Posterior vena cava (tissue), 2 donors: ENCODE measurements around the gene GGPS1. TPM values are rescaled to one million over a fixed set of nuclear protein-coding genes. Genes with fewer than 3 reads are reported as not detected.
"Not testable (repeated sequence)": the region's sequence is repeated elsewhere in the genome, so short reads cannot be mapped to it uniquely, and the experiment has no call there.

Experiments used
- DNase-seq: peaks from one replicate; pipeline ENCODE4 v3.0.0-alpha.2; 2020; ENCODE audit warnings: low spot score
- intact Hi-C, 2 donors: fragments of 100-400 bp; cut with DNase I; formaldehyde crosslinking; loops; one replicate each; pipeline versions ENCODE4 v1.14.1 to v1.14.2; 2022 to 2023
- total RNA-seq, 2 donors: library from RNA; stranded (reverse); fragmentation: NEBNext Ultra II Directional; extraction: Animal tissue kit (Norgen Biotek cat#: 25700); gene quantifications; one replicate each; pipeline ENCODE4 v1.2.1, GENCODE V29; 2021
- donor health status: DM: yes; HTN: yes; CAD: no.
- donor health status: DM: yes; HTN: yes; CAD: no.

Gene GGPS1
- total RNA-seq, 2 donors from 2014 or later, result 30.8 to 36.9 TPM

DNA sequence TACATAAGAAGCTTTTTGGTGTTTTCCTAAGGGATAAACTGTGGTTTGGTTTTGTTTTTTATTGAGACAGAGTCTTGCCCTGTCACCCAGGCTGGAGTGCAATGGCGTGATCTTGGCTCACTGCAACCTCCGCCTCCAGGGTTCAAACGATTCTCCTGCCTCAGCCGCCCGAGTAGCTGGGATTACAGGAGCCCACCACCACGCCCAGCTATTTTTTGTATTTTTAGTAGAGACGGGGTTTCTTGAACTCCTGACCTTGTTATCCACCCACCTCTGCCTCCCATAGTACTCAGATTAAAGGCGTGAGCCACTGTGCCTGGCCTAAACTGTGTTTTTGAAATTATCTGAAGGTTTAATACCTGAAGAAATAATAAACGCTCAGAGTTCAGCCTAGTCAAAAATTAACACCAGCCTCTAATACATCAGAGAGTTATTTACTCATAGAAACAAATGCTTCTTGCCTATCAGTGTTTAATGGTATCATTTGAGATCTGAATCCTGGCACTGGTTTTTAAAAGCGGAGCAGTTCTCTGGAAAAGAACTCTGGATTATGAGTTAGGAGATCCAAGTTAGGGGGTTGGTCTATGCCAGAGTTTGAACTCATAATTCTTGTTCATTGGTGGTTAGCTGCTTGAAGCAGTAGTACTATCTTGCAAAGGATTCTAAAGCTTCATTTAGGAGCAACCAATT is 29.1 kb upstream of the GGPS1 start:
- intact Hi-C loops, result no loop called here
- DNase-seq, result no peak

DNA sequence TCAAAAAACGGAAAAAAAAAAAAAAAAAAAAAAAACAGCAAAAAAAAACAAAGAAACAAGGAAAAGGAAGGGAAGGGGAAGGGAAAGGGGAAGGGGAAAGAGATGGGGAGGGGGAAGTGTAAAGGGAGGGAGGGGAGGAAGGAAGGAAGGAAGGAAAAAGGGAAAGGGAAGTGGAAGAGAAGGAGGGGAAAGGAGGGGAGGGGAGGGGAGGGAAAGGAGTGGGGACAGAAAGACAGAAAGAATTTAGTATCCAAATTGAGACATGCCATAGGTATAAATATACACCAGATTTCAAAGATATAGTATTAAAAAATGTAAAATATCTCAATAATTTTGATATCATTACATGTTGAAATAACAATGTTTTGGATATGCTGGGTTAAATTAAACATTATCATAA is 26.2 kb upstream of the GGPS1 start:
- intact Hi-C loops, result no loop called here
- DNase-seq, result no peak

DNA sequence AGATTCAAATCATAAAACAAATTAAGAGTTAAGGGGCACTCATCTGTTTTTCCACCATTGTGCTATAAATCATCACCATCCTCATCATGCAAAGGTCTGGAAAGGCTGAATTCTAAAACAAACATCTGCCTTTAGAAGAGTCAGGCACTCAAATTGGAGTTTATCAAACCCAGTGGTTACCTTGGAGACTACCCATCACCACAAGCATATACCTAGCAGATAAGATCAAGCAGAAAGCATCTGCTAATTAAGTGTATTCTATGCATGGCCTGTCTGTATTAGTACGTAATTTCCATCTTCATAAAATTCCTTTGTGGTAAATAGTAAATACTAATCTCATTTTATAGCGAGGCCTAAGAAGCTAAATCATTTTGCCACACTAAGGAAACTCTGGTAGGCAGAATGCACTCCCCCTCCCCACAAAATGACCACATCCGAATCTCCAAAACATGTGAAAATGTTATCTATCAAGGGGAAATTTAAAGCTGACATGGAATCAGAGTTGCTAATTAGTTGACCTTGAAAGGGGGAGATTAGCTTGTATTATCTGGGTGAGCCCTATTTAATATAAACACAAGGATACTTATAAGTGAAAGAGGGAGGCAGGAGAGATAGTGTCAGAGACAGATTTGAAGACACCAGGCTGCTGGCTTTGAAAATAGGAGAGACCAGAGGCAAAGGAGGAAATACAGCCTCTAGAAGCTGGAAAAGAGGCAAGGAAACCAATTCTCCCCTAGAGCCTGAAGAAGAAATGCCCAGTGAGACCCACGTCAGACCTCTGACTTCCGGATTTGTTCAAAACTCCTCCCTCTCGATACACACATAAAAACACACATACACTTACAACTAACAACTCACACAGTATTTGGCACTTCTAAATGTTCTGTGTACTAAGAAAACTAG is 23.6 kb upstream of the GGPS1 start:
- DNase-seq, result no peak
- intact Hi-C loops, result no loop called here

DNA sequence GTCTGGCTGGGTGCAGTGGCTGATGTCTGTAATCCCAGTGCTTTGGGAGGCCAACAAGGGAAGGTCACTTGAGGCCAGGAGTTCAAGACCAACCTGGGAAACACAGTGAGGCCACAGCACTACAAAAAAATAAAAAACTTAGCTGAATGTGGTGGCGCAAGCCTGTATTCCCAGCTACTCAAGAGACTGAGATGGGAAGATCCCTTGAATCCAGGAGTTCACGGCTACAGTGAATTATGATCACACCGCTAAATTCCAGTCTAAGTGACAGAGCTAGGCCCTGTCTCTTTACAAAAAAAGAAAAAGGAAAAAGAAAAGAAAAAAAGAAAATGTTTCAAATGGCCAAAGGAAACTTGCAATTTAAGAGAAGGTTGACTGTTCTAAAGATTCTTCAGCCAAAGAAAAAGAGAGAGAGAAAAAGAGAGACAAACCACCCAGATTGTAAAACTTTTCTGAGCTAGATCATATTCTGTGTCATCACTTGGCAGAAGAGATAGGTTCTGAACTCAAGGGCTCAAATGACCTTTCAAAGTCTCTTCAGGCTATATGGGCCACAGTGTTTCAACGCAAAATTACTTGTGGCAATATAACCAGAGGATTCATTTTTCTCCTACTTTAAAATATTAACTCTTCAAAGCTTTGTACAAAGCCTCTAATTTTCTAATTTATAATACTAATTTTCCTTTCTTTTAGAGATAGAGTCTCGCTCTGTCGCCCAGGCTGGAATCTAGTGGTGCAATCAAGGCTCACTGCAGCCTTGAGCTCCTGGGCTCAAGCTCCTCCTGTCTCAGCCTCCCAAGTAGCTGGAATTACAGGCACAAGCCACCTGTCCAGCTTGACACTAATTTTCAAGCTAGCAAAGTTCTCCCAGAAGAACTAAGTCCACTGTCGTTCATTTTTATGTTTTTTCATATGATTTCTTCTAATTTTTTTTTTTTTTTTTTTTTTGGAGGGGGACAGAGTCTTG is 20.9 kb upstream of the GGPS1 start:
- no peak for DNase-seq

DNA sequence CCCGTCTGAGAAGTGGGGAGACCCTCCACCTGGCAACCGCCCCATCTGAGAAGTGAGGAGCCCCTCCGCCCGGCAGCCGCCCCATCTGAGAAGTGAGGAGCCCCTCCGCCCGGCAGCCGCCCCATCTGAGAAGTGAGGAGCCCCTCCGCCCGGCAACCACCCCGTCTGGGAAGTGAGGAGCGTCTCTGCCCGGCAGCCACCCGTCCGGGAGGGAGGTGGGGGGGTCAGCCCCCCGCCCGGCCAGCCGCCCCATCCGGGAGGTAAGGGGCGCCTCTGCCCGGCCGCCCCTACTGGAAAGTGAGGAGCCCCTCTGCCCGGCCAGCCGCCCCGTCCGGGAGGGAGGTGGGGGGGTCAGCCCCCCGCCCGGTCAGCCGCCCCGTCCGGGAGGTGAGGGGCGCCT is 19.2 kb upstream of the GGPS1 start:
- intact Hi-C loops, DNase-seq: not testable (repeated sequence)

More for the DNA sequence above, 20.9 kb upstream of the GGPS1 start:
- intact Hi-C loops, result no loop called here

DNA sequence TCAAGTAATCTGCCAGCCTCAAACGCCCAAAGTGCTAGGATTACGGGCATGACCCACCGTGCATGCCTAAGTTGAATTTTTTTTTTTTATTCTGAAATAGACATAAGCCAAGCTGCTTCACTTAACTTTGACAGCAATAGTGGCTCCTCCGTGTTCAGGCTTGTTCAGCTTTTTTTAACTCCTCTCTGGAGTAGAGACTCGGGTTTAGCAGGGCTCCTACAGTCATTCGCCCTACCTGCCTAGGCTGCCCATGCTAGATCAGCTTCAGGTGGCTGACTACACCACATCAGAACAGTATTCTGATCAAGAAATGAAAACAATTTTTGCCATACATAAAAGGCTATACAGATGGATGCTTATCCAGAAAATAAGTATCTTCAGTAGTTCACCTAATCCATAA is 15.1 kb upstream of the GGPS1 start:
- intact Hi-C loops, result no loop called here
- DNase-seq, result no peak

DNA sequence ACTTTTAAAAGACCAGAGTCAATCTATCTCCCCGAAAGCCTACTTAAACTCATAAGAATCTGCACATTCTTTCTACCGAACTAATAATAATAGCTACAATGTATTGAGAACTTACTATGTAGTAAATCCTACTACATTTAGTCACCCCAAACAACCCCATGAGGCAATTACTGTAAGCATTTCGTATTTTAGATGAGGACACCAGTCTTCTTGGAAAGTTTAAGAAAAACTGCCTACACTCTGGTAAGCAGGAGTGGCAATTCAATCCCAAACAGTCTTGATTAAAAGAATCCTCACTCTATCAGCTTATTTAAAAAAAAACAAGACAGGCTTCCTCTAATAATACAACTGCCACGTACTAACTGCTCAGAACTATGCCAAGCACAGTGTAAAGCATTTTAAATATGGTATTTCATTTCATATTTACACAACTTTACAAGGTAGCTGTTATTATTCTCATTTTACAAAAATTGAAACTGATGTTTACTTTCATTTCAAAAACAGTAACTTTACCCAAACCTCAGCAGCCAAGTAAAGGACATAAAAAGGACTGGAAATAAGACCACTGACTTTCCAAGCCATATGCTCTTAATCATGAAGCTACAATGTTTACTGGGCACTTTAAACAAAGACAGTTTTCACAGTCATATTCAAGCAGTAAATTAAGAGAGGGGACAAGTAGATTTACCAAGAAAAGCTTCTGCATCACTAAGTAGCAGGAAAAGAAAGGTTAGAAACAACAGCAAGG is 14.3 kb upstream of the GGPS1 start:
- DNase-seq, result no peak
- intact Hi-C loops, result no loop called here

DNA sequence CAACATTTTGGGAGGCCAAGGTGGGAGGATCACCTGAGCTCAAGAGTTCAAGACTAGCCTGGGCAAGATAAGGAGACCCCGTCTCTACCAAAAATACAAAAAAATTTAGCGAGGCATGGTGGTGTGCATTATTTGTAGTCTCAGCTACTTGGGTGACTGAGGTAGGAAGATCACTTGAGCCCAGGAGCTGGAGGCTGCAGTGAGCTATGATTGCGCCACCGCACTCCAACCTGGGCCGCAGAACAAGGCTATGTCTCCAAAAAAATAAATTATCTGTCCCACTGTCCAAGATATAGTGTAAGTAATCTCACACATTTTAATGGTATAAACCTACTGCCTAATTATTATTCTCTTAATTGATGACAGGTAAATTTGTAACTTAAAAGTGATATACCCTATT is 13.2 kb upstream of the GGPS1 start:
- intact Hi-C loops, result no loop called here
- no peak for DNase-seq

DNA sequence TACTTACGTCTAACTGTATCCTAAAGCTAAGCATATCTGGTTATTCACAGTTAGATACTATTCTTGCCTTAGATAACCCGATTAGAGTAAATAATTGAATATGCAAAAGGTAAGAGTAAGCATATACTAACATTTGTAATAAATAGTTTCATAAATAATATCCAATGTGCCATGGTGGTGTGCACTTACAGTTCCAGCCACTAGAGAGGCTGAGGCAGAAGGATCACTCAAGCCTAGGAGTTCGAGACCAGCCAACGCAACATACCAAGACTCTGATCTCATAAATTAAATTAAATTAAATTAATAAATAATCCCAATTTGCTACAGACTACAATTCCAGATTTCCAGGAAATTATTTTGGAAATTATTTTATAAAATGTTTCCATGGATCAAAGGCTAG is 12.6 kb upstream of the GGPS1 start:
- no peak for DNase-seq
- intact Hi-C loops, result no loop called here

DNA sequence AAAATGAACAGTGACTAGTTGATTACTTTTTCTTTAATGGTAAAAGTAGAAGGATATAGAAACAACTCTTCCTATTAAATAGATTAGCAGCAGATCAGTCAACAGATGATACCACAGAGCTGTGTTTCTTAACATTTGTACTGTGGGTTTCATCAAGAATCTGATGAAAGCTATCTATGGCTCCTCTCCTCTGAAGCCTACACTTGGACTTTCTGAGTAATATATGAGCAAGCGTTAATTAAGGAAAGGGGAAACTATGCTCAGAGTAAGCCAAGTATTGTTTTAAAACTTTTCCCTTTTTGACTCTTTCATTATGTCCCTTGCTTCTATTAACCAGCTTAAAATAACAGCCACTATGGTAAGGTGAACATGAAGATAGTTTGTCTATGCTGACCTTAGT is 11.2 kb upstream of the GGPS1 start:
- intact Hi-C loops, result no loop called here

DNA sequence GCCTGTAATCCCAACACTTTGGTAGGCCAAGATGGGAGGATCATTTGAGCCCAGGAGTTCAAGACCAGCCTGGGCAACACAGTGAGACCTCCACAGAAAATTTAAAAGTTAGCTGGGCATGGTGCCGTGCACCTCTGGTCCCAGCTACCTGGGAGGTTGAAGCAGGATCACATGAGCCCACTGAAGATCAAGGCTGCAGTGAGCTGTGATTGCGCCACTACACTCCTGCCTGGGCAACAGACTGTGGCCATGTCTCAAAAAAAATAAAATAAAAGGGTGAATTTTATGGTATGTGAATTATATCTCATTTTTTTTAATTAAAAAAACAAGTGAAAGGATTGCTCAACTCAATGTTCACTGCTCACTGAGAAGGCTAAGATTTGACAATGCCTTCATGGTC is 9.1 kb upstream of the GGPS1 start:
- intact Hi-C loops, result no loop called here
- no peak for DNase-seq

More for the DNA sequence above, 11.2 kb upstream of the GGPS1 start:
- no peak for DNase-seq

DNA sequence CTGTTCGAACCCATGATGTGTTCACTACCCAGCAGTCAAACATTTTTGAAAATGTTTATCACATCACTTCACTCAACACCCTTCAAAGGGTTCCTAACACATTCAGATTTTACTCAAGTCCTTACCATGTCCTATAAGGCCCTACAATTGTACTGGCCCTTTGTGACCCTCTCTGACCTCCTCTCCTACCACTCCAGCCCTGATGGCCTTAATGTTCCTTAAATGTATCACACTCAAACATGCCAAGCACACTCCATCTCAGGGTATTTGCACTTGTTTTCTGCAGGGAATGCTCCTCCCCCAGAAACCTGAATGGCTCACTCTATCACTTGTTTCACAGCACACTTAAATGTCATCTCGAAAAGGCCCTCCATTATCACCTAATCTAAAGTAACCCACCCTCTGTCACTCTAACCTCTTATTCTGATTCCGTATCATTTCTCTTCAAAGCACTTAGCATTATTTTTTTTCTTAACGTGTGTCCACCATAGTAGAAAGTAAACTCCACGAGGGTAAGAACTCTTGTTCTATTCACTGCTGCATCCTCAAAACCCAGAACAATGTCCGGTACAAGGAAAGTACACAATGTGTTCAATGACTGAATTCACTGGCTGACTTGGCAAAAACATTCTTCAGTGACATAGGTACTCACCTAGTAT is 7.7 kb upstream of the GGPS1 start:
- no peak for DNase-seq
- intact Hi-C loops, result loop anchor here in 1 of 2 donors (10.0 kb wide), 1 partner anchor 46 kb away; no protein-coding TSS in a partner anchor

DNA sequence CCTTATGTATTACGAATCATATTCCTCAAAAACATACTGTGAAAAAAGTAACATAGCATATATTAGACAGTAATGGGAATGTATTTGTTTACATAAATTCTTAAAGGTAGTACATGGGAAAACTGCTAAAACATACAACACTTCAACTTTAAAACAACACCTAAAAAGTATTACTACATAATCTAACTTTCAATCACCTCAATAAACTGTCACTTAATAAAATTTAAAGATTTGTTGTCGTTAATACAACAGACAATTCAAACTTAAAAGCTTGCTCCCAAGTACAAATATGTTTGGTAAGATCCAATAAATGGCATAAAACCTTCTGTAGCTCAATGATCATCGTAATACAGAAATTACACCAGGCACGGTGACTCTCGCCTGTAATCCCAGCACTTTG is 4.1 kb upstream of the GGPS1 start:
- intact Hi-C loops, result loop anchor here in 1 of 2 donors (10.0 kb wide), 1 partner anchor 49 kb away; no protein-coding TSS in a partner anchor
- DNase-seq, result no peak

DNA sequence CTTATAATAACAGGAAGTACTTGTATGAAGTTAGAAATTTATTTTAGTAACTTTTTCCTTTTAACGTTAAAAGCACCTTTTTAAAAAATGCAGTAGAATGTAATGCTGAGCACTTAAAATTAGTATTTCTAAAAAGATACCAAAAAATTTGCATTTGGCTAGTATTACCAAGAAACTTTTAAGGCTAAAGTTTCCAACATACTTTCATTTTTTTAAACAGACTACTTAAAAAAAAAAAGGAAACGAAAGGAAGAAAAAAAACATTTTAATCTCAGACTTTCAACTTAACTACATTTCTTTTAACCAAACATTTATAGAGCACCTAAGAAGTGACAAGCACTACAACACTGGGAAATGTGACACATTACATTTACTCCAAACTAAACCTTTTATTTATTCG is 3.2 kb upstream of the GGPS1 start:
- intact Hi-C loops, result loop anchor here in 1 of 2 donors (10.0 kb wide), 1 partner anchor 50 kb away; no protein-coding TSS in a partner anchor

DNA sequence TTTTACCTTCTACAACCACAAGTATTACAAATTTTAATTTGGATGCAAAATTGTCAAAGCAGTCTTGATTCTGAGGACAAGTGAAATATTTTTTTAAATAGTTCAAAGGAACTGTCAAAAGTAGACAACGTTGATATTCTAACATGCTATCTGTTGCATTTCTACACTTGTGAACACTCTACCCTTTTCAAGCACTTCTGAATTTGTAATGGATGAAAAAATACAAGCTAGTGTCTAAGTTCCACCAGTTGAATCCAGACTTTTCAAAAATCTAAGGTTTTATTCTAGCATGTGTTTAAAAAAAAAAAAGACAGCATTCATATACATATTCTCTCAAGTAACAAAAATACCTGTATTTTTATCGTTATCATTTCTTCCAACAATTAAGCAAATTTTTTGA is 2.5 kb upstream of the GGPS1 start:
- no peak for DNase-seq
- intact Hi-C loops, result loop anchor here in 1 of 2 donors (10.0 kb wide), 1 partner anchor 51 kb away; no protein-coding TSS in a partner anchor

More for the DNA sequence above, 3.2 kb upstream of the GGPS1 start:
- no peak for DNase-seq

DNA sequence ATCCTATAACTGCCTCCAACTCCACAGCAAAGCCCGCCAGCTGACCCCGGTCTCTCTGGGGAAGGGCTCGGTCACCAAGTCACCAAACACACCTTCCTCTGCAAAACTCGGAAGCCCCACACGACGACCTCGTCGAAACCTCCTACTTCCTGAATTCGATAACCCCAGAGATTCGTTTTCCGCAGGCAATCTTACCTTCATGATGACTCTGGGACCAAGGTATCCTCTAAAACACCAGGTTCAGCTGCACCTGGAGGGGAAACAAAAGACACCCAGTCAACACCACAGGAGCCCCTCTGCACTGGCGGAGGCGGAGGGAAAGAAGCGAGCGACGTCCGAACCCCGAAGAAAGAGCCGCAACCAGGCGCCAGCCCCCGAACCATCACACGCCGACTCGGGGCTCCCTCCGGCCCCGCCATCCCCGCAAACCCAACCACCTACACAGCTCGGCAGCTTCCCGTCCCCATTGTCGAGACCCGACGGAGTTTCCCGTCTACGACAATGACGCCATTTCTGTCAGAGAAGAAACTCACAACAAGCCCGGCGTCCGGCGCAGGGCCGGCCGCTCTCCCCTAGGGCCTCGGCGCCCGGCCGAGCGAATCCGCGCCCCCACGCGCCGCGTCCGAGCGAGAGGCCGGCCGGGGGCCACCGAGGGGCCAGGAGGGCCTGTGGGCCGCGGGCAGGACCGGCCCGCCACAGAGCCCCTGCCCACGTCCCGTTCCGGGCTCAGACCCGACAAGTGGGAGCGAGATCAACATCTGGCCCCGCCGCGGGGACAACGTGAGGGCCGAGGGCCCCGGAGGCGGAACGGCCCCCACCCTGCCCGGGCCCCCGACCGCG is 1.4 kb upstream of the GGPS1 start:
- intact Hi-C loops, result loop anchor here in 1 of 2 donors (10.0 kb wide), 1 partner anchor 52 kb away; no protein-coding TSS in a partner anchor
- peak; percentile 86 for DNase-seq
